Measurements from ENCODE around the gene YEATS2. TPM values are rescaled to one million over a fixed set of nuclear protein-coding genes. Genes with fewer than 3 reads are reported as not detected.

The YEATS2 gene
- total RNA-seq, 6 experiments from 2014 or later, result 19.0 to 24.6 (median 20.7) TPM

DNA sequence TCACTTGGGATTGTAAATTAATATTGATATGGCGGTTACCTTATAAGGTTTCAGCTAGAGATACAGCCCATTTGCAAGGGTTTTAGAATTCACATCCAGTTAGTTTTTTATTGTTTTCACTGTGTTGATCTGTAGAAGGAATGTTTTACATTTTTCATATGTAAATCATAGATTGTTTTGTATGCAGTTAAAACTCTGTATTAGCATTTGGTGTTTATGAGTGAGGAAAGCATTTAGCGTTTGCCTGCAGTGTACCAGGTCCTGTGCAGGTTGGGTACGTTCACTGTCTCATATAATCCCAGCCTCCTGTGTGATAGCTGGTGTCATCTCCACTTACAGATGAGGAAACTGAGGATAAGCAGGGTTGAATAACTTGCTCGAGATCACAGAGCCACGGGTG, 104.0 kb downstream of the YEATS2 start:
- no peaks in the 10 kb centered on the region for H3K4me1 Mint-ChIP-seq (ENCODE audit: low read depth)
- DNase-seq, result no peak
- TF ChIP-seq, protein P1, sequence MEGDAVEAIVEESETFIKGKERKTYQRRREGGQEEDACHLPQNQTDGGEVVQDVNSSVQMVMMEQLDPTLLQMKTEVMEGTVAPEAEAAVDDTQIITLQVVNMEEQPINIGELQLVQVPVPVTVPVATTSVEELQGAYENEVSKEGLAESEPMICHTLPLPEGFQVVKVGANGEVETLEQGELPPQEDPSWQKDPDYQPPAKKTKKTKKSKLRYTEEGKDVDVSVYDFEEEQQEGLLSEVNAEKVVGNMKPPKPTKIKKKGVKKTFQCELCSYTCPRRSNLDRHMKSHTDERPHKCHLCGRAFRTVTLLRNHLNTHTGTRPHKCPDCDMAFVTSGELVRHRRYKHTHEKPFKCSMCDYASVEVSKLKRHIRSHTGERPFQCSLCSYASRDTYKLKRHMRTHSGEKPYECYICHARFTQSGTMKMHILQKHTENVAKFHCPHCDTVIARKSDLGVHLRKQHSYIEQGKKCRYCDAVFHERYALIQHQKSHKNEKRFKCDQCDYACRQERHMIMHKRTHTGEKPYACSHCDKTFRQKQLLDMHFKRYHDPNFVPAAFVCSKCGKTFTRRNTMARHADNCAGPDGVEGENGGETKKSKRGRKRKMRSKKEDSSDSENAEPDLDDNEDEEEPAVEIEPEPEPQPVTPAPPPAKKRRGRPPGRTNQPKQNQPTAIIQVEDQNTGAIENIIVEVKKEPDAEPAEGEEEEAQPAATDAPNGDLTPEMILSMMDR (IDR thresholded peaks at IDR 0.05), result no peak
- H3K9me3 Mint-ChIP-seq, result no peaks in the 10 kb centered on the region
- no peak overlapping the region for H3K27ac Mint-ChIP-seq
- peaks cover 2% of the 10 kb centered on the region for H3K27me3 Mint-ChIP-seq (ENCODE audit: insufficient read depth)
- H3K4me3 Mint-ChIP-seq, result no peak overlapping the region
- peaks cover 36% of the 10 kb centered on the region for H3K36me3 Mint-ChIP-seq (ENCODE audit: low read depth)

DNA sequence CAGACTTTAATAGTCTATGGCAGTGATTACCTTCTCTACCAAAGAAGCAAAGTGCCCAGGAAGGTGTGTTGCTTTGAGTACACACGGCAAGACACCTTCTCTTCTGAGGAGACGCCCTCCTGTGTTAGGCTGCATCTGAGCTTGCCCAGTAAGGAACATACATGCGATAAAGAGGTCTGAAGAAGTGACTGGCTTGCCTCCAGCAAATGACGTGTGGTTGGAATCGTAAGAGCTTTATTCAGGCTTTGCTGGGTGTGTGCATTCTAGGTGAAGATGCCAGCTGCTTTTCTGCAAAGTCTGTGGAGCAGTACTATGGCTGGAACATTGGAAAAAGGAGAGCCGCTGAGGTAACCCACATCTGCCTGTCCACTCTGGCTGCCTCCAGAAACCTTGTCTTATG, 105.4 kb downstream of the YEATS2 start:
- no peaks in the 10 kb centered on the region for H3K9me3 Mint-ChIP-seq
- no peak overlapping the region for H3K4me3 Mint-ChIP-seq
- TF ChIP-seq, protein P1 (IDR thresholded peaks at IDR 0.05), result no peak
- no peaks in the 10 kb centered on the region for H3K4me1 Mint-ChIP-seq (ENCODE audit: low read depth)
- H3K27ac Mint-ChIP-seq, result no peak overlapping the region
- H3K27me3 Mint-ChIP-seq (ENCODE audit: insufficient read depth), result peaks cover 2% of the 10 kb centered on the region
- no peak for DNase-seq
- H3K36me3 Mint-ChIP-seq (ENCODE audit: low read depth), result peaks cover 38% of the 10 kb centered on the region

DNA sequence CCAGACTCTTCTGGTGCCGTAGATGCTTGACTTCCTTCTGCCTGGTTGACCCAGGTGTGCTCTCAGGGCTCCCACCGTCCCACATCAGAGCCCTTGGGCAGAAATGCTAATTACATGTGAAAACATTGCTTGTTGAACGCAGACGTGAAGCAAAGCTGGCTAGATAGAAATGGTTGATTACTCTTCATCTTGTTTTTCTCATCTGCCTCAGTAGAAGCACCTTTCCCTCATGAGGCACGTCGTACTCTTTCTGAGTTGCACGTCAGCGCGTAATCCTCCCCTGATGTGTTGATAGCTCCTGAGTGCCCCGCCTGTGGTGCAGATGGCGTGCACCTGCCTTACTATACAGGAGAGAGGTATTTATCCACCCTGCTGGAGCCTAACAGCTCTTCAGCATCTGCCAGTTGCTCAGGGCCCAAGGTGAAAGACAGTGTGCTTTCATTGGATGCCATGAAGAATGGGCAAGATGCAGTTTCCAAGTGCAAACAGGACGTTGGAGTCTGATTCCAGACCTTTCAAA, 109.7 kb downstream of the YEATS2 start:
- Mint-ChIP-seq H3K27me3 (ENCODE audit: insufficient read depth) (peaks cover 2% of the 10 kb centered on the region), H3K27ac (no peak overlapping the region), H3K36me3 (ENCODE audit: low read depth) (peaks cover 21% of the 10 kb centered on the region), H3K4me1 (ENCODE audit: low read depth) (no peaks in the 10 kb centered on the region), H3K9me3 (no peaks in the 10 kb centered on the region), H3K4me3 (no peak overlapping the region)
- DNase-seq, result no peak
- TF ChIP-seq, protein P1 (IDR thresholded peaks at IDR 0.05), result no peak

DNA sequence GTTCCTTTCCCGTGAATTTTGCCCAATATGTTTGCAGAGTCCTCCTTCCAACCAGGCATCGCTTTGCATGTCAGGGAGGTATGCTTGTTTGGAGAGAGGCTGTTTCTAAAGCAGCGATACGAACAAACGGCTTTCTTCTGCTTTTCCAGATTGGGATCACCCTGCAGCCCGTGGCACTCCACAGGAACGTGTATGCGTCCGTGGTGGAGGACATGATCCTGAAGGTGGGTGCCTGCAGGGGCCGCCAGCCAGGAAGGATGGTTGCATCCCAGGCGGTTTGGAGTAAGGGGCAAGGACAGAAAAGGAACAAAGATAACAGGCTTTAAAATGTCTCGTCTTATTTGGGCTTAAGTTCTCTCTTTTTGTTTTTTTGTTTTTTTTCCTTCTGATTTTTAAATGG, 110.3 kb downstream of the YEATS2 start:
- peaks cover 24% of the 10 kb centered on the region for H3K36me3 Mint-ChIP-seq (ENCODE audit: low read depth)
- H3K27me3 Mint-ChIP-seq (ENCODE audit: insufficient read depth), result peaks cover 3% of the 10 kb centered on the region
- H3K9me3 Mint-ChIP-seq, result no peaks in the 10 kb centered on the region

DNA sequence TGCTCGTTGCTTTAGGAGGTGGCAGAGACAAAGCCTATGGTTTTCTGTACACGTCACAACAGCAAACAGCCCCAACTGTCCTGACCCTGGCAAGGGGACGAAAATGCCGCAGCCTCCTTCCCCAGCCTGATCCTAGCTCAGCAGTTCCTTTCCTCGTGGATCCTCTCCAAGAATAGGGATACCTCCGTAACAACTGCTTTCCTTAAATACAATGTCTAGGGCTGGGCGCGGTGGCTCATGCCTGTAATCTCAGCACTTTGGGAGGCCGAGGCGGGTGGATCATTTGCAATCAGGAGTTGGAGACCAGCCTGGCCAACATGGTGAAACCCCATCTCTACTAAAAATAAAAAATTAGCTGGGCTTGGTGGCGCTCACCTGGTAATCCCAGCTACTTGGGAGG, 110.8 kb downstream of the YEATS2 start:
- Mint-ChIP-seq H3K27ac (no peak overlapping the region), H3K4me3 (no peak overlapping the region), H3K27me3 (ENCODE audit: insufficient read depth) (peaks cover 5% of the 10 kb centered on the region), H3K9me3 (no peaks in the 10 kb centered on the region), H3K4me1 (ENCODE audit: low read depth) (no peaks in the 10 kb centered on the region), H3K36me3 (ENCODE audit: low read depth) (peaks cover 29% of the 10 kb centered on the region)
- DNase-seq, result no peak
- TF ChIP-seq, protein P1 (IDR thresholded peaks at IDR 0.05), result no peak

More for the DNA sequence above, 110.3 kb downstream of the YEATS2 start:
- Mint-ChIP-seq H3K4me3 (no peak overlapping the region), H3K4me1 (ENCODE audit: low read depth) (no peaks in the 10 kb centered on the region), H3K27ac (no peak overlapping the region)
- TF ChIP-seq, protein P1 (IDR thresholded peaks at IDR 0.05), result no peak
- DNase-seq, result no peak

DNA sequence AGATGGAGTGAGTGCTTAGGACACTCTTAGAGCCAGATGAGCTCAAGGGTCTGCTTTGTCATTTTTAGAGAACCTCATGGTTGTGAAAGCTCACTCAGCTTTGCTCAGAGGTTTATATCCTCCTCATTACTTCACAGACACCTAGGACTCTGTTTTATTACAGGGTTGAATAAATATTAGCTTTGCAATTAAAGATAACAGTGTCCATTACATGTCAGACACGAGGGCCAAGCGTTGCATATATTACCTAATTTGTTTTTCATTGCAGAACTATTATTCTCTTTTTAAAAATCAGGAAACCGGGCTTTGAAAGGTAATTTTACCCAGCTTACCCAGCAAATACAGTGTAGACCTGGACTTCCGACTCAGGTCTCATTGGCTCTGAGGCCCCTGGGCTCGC, 111.7 kb downstream of the YEATS2 start:
- TF ChIP-seq, protein P1 (IDR thresholded peaks at IDR 0.05), result no peak
- H3K36me3 Mint-ChIP-seq (ENCODE audit: low read depth), result peaks cover 24% of the 10 kb centered on the region

More for the DNA sequence above, 111.7 kb downstream of the YEATS2 start:
- no peak overlapping the region for H3K4me3 Mint-ChIP-seq
- no peaks in the 10 kb centered on the region for H3K4me1 Mint-ChIP-seq (ENCODE audit: low read depth)
- DNase-seq, result no peak
- no peak overlapping the region for H3K27ac Mint-ChIP-seq
- peaks cover 5% of the 10 kb centered on the region for H3K27me3 Mint-ChIP-seq (ENCODE audit: insufficient read depth)
- H3K9me3 Mint-ChIP-seq, result no peaks in the 10 kb centered on the region

Data from HFFc6 (cell line).